Hematopoietic multipotent progenitor cell (in vitro differentiated cells): Measurements from ENCODE around the gene SCN9A. TPM values are rescaled to one million over a fixed set of nuclear protein-coding genes. Genes with fewer than 3 reads are reported as not detected.
"Not testable (repeated sequence)": the region's sequence is repeated elsewhere in the genome, so short reads cannot be mapped to it uniquely, and the experiment has no call there.

Experiments used
- DNase-seq, 3 donors: peaks; one replicate each; pipeline ENCODE4 v3.0.0-alpha.2; 2011 to 2015; ENCODE audit warnings: low read depth in 2 of 3, low spot score in 2 of 3
- total RNA-seq: library from RNA; depleted of rRNA; stranded (reverse); fragments of >200 nt; gene quantifications from one replicate; pipeline ENCODE4 v1.2.3, GENCODE V29; 2012

SCN9A gene
- total RNA-seq, 1 donor = 29.9 TPM

- no peak for DNase-seq
Observed at GRCh38 chr2:166337932-166338331, 37.8 kb downstream of the SCN9A start.

GRCh38 chr2:166335284-166335683 lies 40.5 kb downstream of the SCN9A start:
- no peak for DNase-seq

- no peak for DNase-seq
Observed at GRCh38 chr2:166334805-166335204, 40.9 kb downstream of the SCN9A start.

- DNase-seq = no peak
Observed at GRCh38 chr2:166333801-166334200, 41.9 kb downstream of the SCN9A start.

GRCh38 chr2:166332106-166332505 lies 43.6 kb downstream of the SCN9A start:
- no peak for DNase-seq

GRCh38 chr2:166331468-166331867 lies 44.3 kb downstream of the SCN9A start:
- no peak for DNase-seq

GRCh38 chr2:166329465-166329864 lies 46.3 kb downstream of the SCN9A start:
- DNase-seq = no peak

GRCh38 chr2:166328147-166328546 lies 47.6 kb downstream of the SCN9A start:
- DNase-seq = no peak

- no peak for DNase-seq
Observed at GRCh38 chr2:166321076-166321475, 54.7 kb downstream of the SCN9A start.

GRCh38 chr2:166314022-166314759 lies 61.6 kb downstream of the SCN9A start:
- no peak for DNase-seq

GRCh38 chr2:166312863-166313262 lies 62.9 kb downstream of the SCN9A start:
- DNase-seq = not testable (repeated sequence)

GRCh38 chr2:166307326-166307725 lies 68.4 kb downstream of the SCN9A start:
- DNase-seq = no peak

- DNase-seq = no peak
Observed at GRCh38 chr2:166304656-166305055, 71.1 kb downstream of the SCN9A start.

GRCh38 chr2:166302036-166302435 lies 73.7 kb downstream of the SCN9A start:
- DNase-seq = no peak

- DNase-seq = no peak
Observed at GRCh38 chr2:166297951-166298350, 77.8 kb downstream of the SCN9A start.

GRCh38 chr2:166293984-166294383 lies 81.8 kb downstream of the SCN9A start:
- DNase-seq = no peak

GRCh38 chr2:166285215-166285614 lies 90.5 kb downstream of the SCN9A start:
- no peak for DNase-seq

GRCh38 chr2:166284359-166284758 lies 91.4 kb downstream of the SCN9A start:
- no peak for DNase-seq

GRCh38 chr2:166282154-166282553 lies 93.6 kb downstream of the SCN9A start:
- DNase-seq = no peak

GRCh38 chr2:166278856-166279255 lies 96.9 kb downstream of the SCN9A start:
- no peak for DNase-seq

GRCh38 chr2:166270376-166270775 lies 105.4 kb downstream of the SCN9A start:
- DNase-seq = no peak

- DNase-seq = no peak
Observed at GRCh38 chr2:166269322-166269721, 106.4 kb downstream of the SCN9A start.

- DNase-seq = no peak
Observed at GRCh38 chr2:166257859-166258258, 117.9 kb downstream of the SCN9A start.
